HG03442 (cell line): ENCODE results near the gene TMCC1.
A peak's percentile ranks its signal among the peaks of the same experiment; 100 is the strongest.

ENCODE experiments used
- ATAC-seq: cut with Tn5 transposase; IDR thresholded peaks from one replicate; pipeline ENCODE4 v1.9.1; 2021; ENCODE audit warnings: mild to moderate bottlenecking, moderate library complexity; ENCODE audit not compliant: unreplicated experiment

The TMCC1 gene

DNA sequence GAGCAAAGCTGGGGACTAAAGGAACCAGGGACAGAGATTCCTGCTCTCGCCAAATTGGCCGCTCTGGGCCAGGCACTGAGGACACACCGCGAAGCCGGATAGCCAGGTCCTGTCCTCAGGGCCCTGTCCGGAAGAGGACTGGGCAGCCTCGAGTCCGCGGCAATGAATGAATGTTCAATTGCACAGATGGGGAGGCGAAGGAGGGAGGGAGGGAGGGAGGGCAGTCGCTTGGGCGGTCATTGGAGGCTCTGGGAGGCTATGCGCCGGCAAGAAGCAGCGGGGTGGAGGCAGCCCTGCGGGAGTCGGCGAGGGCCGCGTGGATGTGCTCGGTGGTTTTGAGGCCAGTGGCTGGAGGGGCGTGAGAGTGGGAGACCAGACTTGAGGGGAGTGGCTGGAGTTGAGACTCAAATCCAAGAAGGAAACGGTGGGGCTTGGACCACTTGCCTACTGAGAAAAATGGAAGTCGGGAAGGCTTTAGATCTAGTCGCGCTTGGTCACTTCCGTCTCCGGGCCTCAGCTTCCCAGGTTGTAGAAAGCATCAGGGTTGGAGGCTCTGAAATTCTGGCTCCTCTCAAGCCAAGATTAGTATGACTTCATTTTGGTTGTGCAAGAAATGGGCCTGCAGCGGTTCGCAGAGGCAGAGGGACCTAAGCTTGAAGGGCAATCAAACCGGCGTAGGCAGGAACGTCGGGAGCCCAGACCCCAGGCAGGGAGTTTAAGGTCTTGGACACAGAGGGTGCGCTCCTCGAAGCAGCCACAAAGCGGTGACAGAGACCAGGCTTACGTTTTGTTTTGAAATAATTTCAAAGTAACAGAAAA lies 266.0 kb downstream of the TMCC1 start:
- peak; percentile 31 for ATAC-seq

DNA sequence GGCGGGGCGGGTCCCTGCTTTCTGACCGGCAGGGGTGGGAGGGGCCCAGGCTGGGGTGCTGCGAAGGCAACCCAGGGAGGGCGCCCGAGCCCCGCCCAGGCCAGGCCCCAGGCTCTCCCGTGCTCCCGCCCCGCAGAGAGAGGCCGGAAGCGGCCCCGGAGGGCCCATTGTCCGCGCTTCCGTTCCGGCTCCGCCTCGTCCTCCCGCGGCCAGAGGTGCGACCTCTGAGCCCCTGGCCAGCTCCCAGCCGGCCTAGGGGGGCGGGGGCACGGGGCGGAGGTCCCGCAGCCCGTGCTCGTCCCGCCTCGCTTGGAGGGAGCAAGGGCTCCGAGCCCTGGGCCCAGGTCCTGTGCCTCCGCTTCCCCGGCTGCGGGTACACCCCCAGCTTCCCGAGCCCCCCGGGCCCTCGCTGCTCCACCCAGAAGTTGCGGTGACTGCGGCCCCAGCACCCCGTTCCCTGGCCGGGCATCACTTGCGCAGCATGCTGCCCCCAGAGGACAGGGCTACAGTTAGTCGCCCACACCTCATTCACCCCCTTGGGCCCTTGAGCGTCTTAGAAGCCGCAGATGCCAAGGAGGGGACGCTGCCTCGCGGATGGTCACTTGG lies 266.7 kb downstream of the TMCC1 start:
- peak; percentile 93 for ATAC-seq

DNA sequence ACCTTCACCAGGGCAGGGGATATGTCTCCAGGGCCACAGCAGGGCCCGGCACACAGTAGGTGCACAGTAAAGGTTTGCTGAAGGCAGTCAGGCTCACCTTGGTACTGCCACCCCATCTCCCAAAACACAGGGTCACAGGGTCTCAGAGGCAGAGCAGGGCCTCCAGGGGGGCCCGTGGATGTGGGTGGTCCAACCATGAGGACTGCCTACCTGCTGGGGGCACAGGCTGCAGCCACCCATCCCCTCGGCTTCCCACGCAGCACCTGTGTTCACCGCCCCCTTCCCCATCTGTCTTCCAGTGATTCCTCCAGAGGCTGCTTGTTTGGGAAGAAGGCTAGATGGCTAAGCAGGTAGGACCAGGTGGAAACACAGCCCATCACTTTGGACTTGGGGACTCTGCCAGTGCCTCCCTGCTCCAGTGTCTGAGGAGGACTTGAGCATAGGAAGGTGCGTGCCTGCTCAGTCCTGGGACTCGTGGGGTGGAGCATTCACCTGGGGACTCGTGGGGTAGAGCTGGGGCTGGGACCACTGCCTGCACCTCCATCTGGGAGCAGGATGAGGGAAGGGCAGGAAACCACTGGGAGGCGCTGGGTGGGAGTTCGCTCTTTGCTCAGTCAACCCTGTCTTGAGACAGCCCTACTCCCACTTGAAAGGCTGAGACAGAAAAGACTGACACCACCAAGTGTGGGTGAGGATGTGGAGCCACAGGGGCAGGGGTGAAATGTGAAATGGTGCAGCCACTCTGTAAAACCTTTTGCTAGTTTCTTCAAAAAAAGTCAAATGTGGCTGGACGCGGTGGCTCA lies 268.2 kb downstream of the TMCC1 start:
- no peak for ATAC-seq

DNA sequence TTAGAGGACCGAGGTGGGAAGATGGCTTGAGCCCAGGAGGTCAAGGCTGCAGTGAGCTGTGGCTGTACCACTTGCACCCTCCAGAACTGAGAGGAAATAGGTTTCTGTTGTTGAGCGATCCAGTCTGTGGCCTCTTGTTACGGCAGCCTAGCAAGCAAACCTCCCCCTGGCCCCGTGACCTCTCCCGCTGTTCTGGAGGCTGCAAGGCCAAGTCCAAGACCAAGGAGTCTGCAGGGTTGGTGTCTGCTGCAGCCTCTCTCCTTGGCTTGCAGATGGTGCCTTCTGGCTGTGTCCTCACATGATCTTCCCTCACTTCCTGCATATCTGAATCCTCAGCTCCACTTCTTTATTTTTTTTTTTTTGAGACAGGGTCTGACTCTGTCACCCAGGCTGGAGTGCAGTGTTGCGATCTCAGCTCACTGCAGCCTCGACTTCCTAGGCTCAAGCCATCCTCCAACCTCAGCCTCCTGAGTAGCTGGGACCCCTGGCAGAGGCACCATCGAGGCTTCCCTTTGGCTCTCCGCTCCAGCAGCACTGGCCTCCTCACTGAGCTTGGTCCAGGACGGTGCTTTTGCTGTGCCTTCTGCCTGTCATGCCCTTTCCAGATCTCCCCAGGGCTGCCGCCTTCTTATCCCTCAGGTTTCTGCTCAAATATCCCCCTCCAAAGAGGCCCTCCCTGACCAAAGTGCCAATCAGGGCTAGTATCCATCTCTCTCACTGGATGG lies 269.0 kb downstream of the TMCC1 start:
- no peak for ATAC-seq

DNA sequence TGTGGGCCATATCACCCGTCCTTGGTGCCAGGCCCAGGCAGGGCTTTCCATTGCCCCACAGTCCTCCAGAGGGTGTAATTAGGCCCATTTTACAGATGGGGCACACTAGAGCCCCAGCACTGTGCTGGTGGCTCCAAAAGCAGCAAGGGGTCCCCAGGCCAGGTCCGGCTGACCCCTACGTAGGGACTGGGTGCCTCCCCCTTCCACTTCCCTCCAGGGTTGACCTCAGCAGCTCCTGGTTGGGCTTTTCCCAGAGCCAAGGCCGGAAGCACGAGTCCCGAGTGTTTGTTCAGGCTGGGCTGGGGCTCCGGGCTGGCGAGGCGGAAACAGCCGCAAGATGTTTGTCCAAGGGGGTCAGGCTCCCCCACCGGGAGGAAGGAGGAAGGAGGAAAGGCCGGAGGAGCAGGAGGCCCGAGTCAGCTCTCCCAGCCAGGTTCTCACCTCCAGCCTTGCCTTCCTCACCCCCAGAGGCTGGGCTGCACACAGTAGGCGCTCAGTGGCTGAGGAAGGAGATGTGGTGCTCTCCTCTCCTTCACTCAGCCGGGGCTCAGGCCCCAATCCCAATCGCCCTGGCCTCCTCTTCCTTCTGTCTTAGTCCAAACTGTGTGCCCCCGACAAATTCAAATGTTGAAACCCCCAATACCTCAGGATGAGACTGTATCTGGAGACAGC lies 269.9 kb downstream of the TMCC1 start:
- no peak for ATAC-seq

DNA sequence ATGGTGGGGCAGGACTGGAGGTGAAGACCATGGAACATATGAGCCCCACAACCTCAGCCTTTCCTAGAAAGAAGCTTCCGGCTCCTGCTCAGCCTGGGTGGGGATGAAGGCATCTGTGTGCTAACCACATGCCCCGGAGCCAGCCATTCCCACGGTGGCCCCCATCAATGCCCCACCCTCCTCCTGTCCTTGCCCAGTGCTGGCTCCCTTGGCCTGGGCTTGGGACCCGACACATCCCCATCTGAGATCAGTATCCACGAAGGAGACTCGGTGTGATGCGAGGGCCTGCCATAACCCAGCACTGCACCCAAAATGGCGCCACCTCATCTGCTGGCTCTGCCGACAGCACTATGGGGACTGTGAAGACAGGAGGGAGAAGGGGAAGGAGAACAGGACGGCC lies 270.6 kb downstream of the TMCC1 start:
- no peak for ATAC-seq

DNA sequence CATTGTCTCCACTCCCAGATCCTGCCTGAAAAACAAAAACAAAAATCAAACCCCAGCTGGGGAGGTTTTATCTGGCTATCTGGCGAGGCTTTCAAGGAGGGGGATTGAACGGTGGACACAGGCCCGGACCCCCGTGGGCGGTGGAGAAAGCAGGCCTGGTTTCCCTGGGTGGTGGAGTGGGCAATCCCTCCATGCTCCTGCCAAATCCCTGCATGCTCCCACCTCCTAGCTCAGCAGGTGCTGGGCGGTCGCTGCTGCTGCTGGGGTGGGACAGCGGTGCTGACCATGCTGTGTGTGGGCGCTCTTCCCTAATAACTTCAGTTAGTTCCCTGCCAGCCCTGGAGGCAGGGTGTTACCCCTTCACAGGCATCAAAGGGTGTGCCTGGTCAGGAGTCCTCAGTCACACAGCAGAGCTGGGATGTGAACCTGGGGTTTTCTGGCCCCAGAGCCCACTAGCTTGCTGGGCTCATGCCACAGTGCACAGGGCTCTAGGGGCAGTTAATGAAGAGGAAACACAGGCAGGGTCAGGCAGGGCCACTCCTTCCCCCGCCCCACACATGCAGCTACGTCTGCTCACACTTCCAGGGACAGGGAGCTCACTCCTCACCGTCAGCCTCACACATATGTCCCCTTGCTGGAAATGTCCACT lies 271.2 kb downstream of the TMCC1 start:
- ATAC-seq, result no peak

DNA sequence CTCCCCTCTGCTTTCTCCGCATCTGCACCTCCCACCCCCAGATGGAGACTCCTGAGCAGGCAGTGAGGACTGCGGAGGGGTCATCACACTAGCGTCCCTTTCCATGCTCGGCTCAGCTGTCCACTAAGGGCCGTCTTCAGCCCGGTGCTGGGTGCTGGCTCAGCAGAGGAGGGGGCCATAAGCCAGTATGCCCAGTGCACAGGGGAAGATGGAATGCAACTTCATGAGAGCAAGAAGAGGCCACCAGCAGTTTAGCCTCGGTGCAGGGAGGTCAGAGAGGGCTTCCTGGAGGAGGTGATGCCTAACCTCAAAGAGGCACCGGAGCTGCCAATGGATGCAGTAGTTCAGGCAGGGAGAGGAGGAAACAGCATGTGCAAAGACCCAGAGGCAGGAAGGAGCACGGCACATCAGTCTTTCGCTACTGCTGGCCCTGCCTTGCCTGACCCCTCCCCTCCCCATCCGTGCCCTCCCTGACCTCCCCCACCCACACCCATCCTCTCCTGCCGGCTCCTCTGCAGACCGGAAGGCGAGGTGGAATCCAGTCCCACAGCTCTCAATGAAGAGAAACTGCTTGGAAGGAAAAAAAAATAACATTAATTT lies 271.8 kb downstream of the TMCC1 start:
- ATAC-seq, result no peak

DNA sequence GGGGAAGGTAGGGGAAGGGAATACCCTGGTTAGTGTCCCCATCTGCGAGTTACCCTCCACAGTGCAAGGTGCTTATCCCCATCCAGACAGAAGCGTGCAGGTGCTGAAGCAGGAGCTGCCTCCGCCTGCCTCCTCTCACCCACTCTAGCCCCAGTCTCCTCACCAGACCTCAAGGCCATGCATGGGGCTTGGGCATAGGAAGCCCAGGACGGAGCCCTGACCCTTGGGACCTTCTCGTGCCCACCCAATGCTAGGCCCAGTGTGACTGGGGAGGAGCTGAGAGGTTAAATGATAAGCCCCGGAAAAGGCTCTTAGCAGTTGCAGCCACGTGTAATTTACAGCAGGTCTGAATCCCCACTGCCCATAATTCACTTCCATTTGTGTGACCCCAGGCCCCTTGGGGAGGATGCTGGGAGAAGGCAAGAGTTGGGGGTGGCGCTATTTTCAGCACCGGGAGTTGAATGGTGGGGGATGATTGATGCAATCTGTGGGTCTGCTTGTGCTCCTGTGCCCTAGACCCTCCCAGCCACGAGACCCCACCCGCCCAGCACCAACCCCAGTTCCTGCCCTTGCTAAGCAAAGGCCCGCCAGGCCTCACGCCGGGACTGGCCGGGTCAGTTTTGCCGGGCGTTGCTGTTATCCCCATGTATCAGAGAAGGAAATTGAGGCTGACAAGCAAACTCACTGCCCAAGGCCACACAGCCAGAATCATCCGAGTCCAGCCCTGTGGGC lies 272.5 kb downstream of the TMCC1 start:
- no peak for ATAC-seq

DNA sequence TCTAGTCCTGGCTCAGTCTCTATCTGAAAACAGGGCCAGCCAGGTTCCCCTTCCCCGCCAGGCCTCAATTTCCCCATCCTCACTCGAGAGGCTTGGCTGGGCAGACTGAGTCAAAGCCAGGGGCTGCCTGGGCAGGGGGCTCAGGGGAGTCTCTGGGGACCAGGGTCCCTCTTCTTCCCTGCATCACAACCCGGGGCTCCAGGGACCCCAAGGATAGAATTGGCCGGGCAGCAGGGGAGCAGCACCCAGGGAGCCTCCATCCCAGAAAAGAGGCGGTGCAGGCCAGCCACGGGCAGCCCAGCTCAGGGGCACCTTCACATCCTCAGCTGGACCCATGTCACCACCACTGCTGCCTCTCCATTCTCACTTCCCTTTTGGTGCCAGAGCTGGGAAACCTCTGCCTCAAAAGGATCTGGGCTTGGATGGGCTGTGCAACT lies 273.8 kb downstream of the TMCC1 start:
- no peak for ATAC-seq

DNA sequence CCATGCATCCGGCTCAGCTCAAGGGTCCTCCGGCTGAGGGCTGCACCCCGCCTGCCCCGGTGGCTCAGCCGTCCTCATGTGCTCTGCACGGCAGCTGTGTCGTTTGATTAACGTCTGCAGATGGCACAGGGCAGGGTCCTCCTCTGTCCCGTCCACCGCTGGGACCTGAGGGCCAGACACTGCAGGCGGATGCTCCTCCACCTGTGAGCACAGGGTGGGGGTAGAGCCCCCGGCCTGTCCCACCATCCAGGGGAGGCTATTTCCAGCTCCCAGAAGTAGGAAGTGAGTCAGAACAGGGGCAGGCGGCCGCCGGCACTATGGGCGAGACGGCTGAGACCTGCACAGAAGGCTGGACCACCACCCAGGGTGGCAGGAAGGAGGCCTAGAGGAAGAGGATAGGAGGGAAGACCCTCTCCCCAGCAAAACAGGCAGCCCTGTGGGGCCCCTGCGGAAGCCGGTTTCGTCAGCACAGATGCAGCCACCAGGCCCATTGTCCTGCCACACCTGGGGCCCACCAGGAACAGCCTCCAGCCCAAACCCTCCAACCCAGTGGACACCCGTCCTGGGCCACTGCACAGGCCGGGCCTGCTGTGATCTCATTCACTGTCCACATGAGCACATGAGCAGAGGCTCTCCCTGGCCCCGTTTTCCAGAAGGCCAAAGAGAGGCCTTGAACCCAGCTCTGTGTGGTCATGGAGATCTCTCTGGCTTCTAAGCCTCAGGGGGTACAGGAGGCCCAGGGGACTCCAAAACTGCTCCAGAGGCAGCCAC lies 274.4 kb downstream of the TMCC1 start:
- no peak for ATAC-seq

DNA sequence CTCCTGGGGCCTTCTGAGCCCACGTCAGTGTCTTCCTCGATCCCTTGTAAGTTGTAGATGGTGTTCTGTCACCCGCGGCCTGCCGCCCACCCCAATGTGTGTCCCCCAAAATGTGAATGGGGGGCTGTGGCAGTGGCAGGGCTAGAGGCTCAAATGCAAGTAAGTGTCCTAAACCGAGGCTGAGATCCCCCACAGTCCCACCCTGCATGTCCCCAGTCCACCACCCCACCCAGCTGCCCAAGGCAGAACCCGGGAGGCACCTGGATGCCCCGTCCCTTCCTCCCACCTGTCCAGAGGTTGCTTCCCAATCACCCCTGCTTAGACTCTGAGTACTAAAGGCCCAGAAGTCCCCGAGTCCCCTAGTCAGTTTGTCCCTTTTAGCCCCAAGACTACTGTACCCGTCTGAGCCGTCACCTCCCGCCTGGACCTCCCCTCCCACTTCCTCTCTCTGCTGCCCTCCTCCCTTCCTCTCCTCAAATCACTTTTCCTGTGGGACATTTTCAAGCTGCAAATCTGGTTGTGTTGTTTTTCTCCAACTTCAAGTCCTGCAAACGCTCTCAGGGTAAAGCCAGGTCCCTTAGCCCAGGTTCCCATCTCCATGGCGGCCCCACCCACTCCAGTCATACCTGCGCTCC lies 275.2 kb downstream of the TMCC1 start:
- no peak for ATAC-seq

DNA sequence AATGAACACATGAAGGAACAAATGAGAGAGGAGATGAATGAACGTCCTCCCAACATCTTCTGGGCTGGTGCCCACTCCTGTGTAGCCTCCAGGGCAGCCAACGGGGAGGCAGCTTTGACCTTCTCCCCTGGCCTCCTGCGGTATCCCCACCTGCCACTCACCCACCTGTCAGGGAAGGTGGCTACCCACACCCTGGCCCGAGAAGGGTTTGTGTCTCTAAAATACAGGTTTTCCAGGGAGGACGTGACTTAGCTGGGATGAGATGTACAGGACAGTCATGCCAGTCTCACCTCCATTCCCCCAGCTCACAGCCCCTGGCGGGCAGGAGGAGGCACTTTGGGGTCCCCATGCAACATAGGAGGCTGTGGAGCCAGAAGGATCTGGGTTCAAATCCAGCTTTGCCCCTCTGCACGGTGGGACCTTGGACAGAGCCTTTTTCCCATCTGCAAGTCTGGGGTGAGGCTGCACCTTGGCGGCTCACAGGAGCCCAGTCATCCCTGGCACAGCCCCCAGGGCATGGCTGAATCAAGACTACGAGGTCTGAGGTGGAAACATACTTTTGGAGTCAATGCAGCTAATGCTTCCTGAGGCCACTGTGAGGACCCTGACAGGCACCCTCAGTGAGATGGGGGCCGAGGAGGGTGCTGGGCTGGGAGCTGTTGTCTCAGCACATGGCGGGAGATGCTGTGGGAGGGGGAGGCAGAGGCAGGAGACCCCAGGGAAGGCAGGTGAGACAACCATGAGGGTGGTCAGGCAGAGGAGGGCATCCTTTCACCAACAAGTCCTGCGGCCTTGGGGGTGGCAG lies 275.9 kb downstream of the TMCC1 start:
- ATAC-seq, result no peak

DNA sequence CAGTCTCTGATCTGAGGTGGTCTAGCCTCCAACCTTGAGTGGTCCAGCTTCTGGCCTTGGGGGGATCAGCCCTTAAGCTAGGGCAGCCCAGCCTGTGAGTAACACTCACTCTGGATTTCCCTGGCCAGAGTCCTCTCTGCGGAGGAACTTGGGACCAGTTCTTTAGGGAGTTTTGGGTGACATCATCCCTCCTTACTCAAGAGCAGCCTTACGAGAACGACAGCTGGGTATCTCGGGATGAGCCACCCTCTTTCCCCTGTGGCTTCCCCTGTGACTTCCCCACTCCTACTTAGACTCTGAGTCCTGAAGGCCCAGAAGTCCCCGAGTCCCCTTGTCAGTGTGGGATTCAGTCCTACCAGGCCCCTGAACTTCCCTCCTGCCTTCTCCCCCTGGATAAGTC lies 276.8 kb downstream of the TMCC1 start:
- no peak for ATAC-seq

DNA sequence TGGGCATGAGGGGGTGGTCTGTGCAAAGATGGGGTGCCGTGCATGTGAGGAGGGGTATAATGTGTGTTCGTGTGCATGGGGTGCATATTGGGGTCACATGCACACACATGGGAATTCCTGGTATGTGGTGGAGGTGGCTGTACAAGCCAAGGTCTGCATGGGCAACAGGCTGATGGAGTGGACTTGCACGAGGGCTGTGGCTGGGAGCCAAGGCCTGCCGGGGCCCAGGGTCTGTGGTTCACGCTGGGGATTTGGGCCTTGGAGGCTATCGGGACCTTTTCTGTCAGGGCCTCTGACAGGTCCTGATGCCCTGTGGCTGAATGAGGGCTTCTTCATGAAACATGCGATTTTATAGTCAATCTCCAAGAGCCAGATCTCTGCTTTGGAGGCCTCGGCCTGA lies 277.2 kb downstream of the TMCC1 start:
- no peak for ATAC-seq

DNA sequence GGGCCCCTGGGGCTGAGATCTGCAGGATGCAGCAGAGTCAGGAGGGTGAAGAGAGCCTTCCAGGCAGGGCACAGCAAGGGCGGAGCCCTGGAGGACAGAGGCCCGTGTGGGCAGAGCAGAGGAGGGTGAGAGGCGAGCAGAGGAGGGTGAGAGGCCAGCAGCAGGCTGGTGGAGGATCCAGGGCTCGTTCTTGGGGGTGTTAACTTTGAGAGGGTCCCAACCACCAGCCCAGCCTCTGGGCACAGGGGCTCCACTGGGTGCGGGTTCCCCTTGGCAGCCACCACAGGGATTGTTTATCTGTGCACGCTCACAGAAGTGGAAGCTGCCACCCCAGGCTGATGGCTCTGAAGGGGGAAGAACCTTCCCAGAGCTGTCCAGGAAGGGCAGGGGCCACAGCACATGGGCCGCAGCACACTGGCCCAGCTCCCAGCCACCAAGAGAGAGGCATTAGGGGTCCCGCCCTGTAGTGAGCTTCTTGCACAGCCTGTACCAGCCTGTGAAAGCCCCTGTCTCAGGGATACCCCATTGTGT lies 277.7 kb downstream of the TMCC1 start:
- ATAC-seq, result no peak

DNA sequence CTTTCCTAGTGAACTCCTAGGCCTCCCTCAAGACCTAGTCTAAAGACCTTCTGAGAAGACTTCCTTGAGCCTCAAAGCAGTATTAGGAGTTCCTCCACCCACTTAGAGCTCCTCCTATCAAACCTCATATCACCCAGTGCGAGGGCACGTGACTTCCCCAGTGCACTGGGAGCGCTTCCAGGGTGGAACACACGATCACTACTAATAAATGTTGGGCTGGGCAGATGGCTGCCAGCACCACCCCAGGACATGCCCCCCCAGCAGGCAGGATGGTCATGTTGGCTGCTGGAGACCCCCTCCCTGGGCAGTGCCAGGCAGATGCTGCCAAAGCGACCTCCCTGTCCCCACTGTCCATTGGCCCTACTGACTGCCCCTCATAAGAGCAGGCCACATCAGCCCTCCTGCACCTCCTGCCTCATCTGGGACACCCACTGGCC lies 278.6 kb downstream of the TMCC1 start:
- ATAC-seq, result no peak
